ENCODE measurements around the gene WWP2.
"Not testable (repeated sequence)": the region's sequence is repeated elsewhere in the genome, so short reads cannot be mapped to it uniquely, and the experiment has no call there.

The WWP2 gene

GRCh38 chr16:69748694-69749345 lies 13.3 kb upstream of the WWP2 start:
- DNase-seq (ENCODE audit: insufficient read length, low spot score) = no peak
- TF ChIP-seq CTCF (IDR thresholded peaks at IDR 0.05; ENCODE audit: insufficient read depth, missing control alignments) = no peak
- FAIRE-seq = no peak

- DNase-seq (ENCODE audit: insufficient read length, low spot score) (no peak), FAIRE-seq (no peak)
These were observed 8.0 kb upstream of the WWP2 start for GRCh38 chr16:69754143-69754468.

GRCh38 chr16:69754469-69755310 lies 7.4 kb upstream of the WWP2 start, which contains the start of gene NOB1:
TSS of gene NOB1 (minus strand) at chr16:69754926. CDS start at chr16:69754910, 16 bp downstream.
- DNase-seq (ENCODE audit: insufficient read length, low spot score) = peak; percentile 39
- FAIRE-seq = no peak
- TF ChIP-seq CTCF (IDR thresholded peaks at IDR 0.05; ENCODE audit: insufficient read depth, missing control alignments) = peak; percentile 86

More at GRCh38 chr16:69754143-69754468, 8.0 kb upstream of the WWP2 start:
- no peak for TF ChIP-seq CTCF (IDR thresholded peaks at IDR 0.05; ENCODE audit: insufficient read depth, missing control alignments)

- FAIRE-seq = no peak
These were observed 5.4 kb upstream of the WWP2 start for GRCh38 chr16:69756705-69757104.

GRCh38 chr16:69757375-69757774 lies 4.8 kb upstream of the WWP2 start:
- FAIRE-seq = not testable (repeated sequence)

More at GRCh38 chr16:69756705-69757104, 5.4 kb upstream of the WWP2 start:
- no peak for DNase-seq (ENCODE audit: insufficient read length, low spot score)
- TF ChIP-seq CTCF (IDR thresholded peaks at IDR 0.05; ENCODE audit: insufficient read depth, missing control alignments) = no peak

GRCh38 chr16:69762814-69763598 lies 874 bp downstream of the WWP2 start:
- no peak for DNase-seq (ENCODE audit: insufficient read length, low spot score)
- no peak for TF ChIP-seq CTCF (IDR thresholded peaks at IDR 0.05; ENCODE audit: insufficient read depth, missing control alignments)
- no peak for FAIRE-seq

More at GRCh38 chr16:69757375-69757774, 4.8 kb upstream of the WWP2 start:
- not testable (repeated sequence) for DNase-seq (ENCODE audit: insufficient read length, low spot score)

- DNase-seq (ENCODE audit: insufficient read length, low spot score) (no peak), FAIRE-seq (no peak)
- TF ChIP-seq CTCF (IDR thresholded peaks at IDR 0.05; ENCODE audit: insufficient read depth, missing control alignments) = no peak
These were observed 1.4 kb downstream of the WWP2 start for GRCh38 chr16:69763599-69763942.
